GM12864 (cell line): ENCODE measurements around the gene GNAL.

Experiments used
- DNase-seq: peaks from one replicate; pipeline ENCODE4 v3.0.0-alpha.2; 2011; ENCODE audit warnings: low read depth
- H3K4me3 ChIP-seq: 2 replicates; pipeline ENCODE4 v1.5.1; 2011; ENCODE audit warnings: mild to moderate bottlenecking, low read depth, low read length, control low read depth
- TF ChIP-seq, protein P1 (sequence below): IDR thresholded peaks from 2 replicates; pipeline ENCODE4 v1.5.1; 2011; ENCODE audit warnings: low read depth, mild to moderate bottlenecking, moderate library complexity, low read length, control low read depth, inconsistent platforms; ENCODE audit errors: missing control alignments

GNAL gene

DNA sequence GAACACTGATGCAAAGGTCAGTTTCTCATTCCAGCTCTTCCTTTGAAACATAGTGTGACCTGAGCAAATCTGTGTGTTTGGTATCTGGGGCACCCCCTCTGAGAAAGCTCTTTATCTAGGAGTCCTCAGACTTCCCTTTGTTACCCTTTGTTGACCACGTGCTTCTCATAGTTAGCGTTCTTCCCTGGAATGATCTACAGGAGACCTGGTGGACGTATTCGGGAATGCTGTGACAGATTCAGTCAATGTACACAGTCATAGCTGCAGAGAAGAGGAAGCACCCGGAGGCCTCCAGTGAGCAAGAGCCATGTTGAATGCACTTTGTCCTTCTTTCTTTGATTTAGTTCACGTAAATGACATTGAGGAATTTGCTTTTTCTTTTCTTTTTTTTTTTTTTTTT is 151.4 kb downstream of the GNAL start:
- TF ChIP-seq, protein P1, sequence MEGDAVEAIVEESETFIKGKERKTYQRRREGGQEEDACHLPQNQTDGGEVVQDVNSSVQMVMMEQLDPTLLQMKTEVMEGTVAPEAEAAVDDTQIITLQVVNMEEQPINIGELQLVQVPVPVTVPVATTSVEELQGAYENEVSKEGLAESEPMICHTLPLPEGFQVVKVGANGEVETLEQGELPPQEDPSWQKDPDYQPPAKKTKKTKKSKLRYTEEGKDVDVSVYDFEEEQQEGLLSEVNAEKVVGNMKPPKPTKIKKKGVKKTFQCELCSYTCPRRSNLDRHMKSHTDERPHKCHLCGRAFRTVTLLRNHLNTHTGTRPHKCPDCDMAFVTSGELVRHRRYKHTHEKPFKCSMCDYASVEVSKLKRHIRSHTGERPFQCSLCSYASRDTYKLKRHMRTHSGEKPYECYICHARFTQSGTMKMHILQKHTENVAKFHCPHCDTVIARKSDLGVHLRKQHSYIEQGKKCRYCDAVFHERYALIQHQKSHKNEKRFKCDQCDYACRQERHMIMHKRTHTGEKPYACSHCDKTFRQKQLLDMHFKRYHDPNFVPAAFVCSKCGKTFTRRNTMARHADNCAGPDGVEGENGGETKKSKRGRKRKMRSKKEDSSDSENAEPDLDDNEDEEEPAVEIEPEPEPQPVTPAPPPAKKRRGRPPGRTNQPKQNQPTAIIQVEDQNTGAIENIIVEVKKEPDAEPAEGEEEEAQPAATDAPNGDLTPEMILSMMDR: no peak
- H3K4me3 ChIP-seq: no peak overlapping the region
- no peak for DNase-seq

DNA sequence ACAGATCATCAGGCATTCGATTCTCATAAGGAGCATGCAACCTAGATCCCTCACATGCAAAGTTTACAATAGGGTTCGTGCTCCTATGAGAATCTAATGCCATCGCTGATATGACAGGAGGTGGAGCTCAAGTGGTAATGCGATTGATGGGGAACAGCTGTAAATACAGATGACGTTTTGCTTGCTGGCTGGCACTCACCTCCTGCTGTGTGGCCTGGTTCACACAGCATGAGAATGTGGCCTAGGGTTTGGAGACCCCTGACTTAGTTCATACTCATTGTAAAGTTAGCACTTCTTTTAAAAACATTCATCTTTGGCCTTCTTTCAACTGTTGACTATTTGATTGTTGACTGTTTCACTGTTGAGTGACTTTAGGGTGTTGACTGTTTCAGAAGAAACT is 153.5 kb downstream of the GNAL start:
- H3K4me3 ChIP-seq: no peak overlapping the region
- TF ChIP-seq, protein P1: no peak
- DNase-seq: no peak

DNA sequence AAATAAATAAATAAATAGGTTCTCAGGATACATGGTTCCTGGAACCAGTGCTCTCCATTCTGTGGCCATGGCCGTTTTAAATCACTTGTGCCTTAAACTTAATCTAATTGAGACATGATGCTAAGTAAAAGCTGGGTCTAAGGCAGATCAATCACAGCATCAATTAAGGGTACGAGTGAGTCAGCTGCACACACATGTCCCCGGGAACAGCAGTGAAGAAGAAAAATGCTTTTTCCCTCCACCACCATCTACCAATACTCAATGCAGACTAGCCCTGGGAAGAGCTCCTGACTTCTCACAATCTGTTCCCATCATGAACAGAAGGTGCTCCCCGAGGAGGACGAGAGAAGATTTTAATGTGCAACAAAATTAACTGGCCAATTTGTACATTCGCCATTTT is 155.4 kb downstream of the GNAL start:
- no peak overlapping the region for H3K4me3 ChIP-seq
- no peak for DNase-seq
- TF ChIP-seq, protein P1: no peak

DNA sequence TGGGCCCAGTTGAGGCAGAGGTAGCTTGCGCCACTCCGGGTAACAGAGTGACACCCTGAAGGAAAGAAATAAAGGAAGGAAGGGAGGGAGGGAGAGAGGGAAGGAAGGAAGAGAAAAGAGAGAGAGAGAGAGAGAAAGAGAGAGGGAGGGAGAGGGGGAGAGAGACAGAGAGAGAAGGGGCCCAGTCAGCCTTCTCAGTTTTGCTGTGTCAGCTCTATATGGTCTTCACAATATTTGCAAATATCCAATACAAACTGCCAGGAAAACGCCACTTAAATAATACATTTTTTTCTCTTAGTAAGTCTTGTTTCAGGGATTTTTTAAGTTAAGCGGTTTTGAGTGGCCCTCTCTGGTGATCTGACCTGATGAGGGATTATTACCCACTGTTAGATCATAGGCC is 156.6 kb downstream of the GNAL start:
- no peak for DNase-seq
- H3K4me3 ChIP-seq: no peak overlapping the region
- TF ChIP-seq, protein P1: no peak

DNA sequence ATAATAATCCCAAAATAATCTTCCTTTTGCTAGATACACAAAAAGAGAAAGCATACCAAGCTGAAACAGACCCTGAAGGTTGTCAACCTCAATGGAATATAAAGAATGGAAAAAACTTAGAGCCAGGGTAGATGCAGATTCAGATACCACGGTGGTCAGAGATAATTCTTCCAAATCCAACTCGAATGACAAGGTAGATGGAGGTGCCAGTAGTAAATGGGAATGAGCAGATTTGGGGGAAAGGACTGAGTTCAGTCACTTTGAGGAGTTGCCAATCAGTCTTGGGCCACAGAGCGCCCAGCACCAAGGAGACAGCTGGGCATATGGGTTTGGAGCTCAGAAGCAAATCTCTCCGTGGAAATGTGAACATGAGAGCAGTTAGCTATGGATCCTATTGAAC is 158.7 kb downstream of the GNAL start:
- TF ChIP-seq, protein P1: no peak
- no peak for DNase-seq
- H3K4me3 ChIP-seq: no peak overlapping the region

DNA sequence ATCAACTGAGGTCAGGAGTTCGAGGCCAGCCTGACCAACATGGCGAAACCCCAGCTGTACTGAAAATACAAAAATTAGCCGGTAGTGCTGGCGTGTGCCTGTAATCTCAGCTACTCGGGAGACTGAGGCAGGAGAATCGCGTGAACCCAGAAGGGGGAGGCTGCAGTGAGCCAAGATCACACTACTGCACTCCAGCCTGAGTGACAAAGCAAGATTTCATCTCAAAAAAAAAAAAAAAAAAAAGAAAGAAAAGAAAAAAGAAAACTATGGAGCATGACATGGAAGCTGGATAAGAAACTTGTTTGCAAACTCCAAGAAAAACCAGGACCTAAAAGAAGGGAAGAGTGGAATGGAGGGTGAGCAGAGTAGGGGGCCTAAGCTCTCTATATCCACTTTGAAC is 160.2 kb downstream of the GNAL start:
- H3K4me3 ChIP-seq: no peak overlapping the region
- DNase-seq: no peak
- TF ChIP-seq, protein P1: no peak

DNA sequence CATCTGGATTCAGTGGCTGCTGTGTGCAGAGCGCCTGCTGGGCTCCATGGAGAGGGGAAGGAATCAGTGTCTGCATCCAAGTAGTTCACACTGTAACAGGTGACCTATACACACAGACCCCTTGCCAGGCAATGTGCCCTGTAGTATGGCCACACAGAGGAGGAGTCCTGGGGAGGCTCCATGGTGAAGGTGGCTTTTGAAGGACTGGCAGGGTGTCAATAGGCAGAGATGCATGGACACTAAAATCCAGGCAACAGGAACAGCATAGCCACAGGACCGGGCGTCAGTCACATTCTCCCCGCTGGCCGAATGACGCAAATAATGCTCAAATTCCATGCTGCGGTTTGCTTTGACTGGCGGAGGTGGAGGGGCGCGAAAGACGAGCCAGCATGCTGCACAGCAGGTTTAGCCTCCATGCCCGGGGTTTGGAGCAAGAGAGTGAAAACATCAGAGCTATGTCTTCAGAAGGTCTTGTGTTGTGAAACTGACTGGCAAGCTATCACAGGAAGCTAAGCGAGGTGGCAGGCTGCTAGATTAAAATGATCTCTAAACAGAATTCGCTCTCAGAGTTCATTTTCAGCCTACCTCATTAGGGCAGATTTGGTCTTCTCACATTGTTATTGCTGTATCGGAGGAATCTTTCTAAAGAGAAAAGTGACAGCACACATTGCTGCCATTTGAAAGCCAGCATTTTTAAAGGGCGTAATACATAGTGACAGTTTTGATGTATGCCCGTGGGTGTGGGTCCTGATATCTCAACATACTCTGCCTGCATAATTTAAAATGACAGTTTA is 161.0 kb downstream of the GNAL start:
- TF ChIP-seq, protein P1: no peak
- H3K4me3 ChIP-seq: peak overlapping the region; percentile 82; the same call in 1 of the 2 replicates
- no peak for DNase-seq
